Right lobe of liver (tissue), 6 donors: ENCODE results near the gene RAD51C. TPM values are rescaled to one million over a fixed set of nuclear protein-coding genes. Genes with fewer than 3 reads are reported as not detected.

Experiments used
- ATAC-seq, 4 donors: fragments of 200-7000 bp; cut with Tn5 transposase; one replicate each; pipeline ENCODE4 v1.9.1; 2020; ENCODE audit warnings: mild to moderate bottlenecking in 4 of 4, moderate library complexity in 4 of 4
- DNase-seq, 3 donors: peaks; one replicate each; pipeline ENCODE4 v3.0.0-alpha.2; 2020
- H3K27ac ChIP-seq, 3 donors: fragments of 200-600 bp; one replicate each; pipeline ENCODE4 v1.8.0; 2022
- H3K27me3 ChIP-seq, 2 donors: fragments of 200-600 bp; one replicate each; pipeline ENCODE4 v1.8.0; 2022
- H3K36me3 ChIP-seq, 4 donors: fragments of 200-600 bp; sonication (generic) in 1 of 4; one replicate each; pipeline versions ENCODE4 v1.5.1 to v1.8.0; 2017 to 2022; ENCODE audit warnings: control low read depth in 1 of 4
- H3K4me1 ChIP-seq, 4 donors: fragments of 200-600 bp; sonication (generic) in 1 of 4; one replicate each; pipeline versions ENCODE4 v1.5.1 to v1.8.0; 2017 to 2022; ENCODE audit warnings: control low read depth in 1 of 4
- H3K4me3 ChIP-seq, 3 donors: fragments of 200-600 bp; one replicate each; pipeline ENCODE4 v1.8.0; 2022
- H3K9me3 ChIP-seq, 4 donors: fragments of 200-600 bp; sonication (generic) in 1 of 4; one replicate each; pipeline versions ENCODE4 v1.5.1 to v1.8.0; 2017 to 2022; ENCODE audit warnings: control low read depth in 1 of 4
- CTCF ChIP-seq, 4 donors: fragments of 200-600 bp in 3 of 4; fragments of 450-650 bp in 1 of 4; IDR thresholded peaks; one replicate each; pipeline versions ENCODE4 v1.5.1 to v1.8.0; 2016 to 2022; ENCODE audit warnings: antibody characterized with exemption in 4 of 4, mild to moderate bottlenecking in 2 of 4
- POLR2A ChIP-seq: fragments of 450-650 bp; IDR thresholded peaks from one replicate; pipeline ENCODE4 v1.6.1; 2017; ENCODE audit warnings: antibody characterized with exemption, mild to moderate bottlenecking
- WGBS: methylation state at CpG from one replicate; pipeline ENCODE4 v1.1.6; 2018; ENCODE audit warnings: low coverage, low lambda C conversion rate; ENCODE audit not compliant: insufficient coverage; ENCODE audit errors: missing lambda C conversion rate; 5-methylcytosine and 5-hydroxymethylcytosine counted together
- intact Hi-C, 2 donors: fragments of 100-400 bp; cut with DNase I; formaldehyde crosslinking; loops; one replicate each; pipeline versions ENCODE4 v1.11.2 to v1.14.1; 2022
- total RNA-seq, 6 experiments: library from RNA; depleted of rRNA in 2 of 6; stranded (reverse); fragments of >200 nt in 2 of 6; fragmentation: NEBNext Ultra II Directional in 3 of 6; extraction: Animal tissue kit (Norgen Biotek cat#: 25700) in 3 of 6; gene quantifications; one replicate each; pipeline versions ENCODE4 v1.1.0 to v1.2.4, GENCODE V29; 2016 to 2023
- donor health status: DM: no; HTN: yes; CAD: no.
- donor health status: DM: no; HTN: no; CAD: no.
- donor health status: DM: no; HTN: no; CAD: no.
- donor health status: DM: no; HTN: yes; CAD: no.
- donor health status: DM: no; HTN: yes; CAD: no.

The RAD51C gene
- total RNA-seq, 6 experiments from 2014 or later, result 6.5 to 22.2 (median 7.9) TPM

- no peak overlapping the region for H3K27ac ChIP-seq
- no peaks in the 10 kb centered on the region for H3K9me3 ChIP-seq
- intact Hi-C loops, result loop anchor here in 1 of 2 donors (10.0 kb wide), 1 partner anchor 293 kb away; no protein-coding TSS in a partner anchor
- 100% methylated on average over 1 of the region's 1 CpG for WGBS
- no peak overlapping the region for H3K4me3 ChIP-seq
- DNase-seq, result no peak
- peaks cover 0 to 5% (median 0%) of the 10 kb centered on the region in 4 donors for H3K36me3 ChIP-seq
- no peaks in the 10 kb centered on the region for H3K27me3 ChIP-seq
- TF ChIP-seq POLR2A (no peak), CTCF (IDR thresholded peaks at IDR 0.05) (no peak)
- ATAC-seq, result no peak
- H3K4me1 ChIP-seq, result no peaks in the 10 kb centered on the region
Measured at GRCh38 chr17:58722274-58722673, 29.9 kb downstream of the RAD51C start.

DNA sequence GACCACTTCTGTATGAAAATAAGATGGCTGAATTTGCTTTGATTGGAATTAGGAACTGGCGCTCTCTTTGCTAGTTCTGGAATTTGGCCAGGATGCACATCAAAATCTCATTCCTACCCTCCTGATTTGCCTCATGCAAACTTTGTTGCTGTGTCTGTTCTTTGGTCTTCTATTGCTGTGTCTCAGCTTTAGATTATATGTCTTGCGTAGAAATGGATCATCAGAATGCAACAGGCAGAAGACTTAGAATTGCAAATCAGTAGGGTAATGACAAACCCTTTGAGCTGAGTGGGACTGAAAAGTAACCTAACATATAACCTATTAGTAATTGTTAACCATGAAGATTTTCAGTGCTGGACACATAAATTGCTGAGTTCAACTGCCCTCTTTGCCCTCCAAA lies 30.3 kb downstream of the RAD51C start:
- intact Hi-C loops, result loop anchor here in 1 of 2 donors (10.0 kb wide), 1 partner anchor 292 kb away; no protein-coding TSS in a partner anchor
- ATAC-seq (no peak), DNase-seq (no peak)
- 88% methylated on average over 2 of the region's 2 CpGs for WGBS
- H3K4me3 ChIP-seq, result no peak overlapping the region
- TF ChIP-seq POLR2A (no peak), CTCF (IDR thresholded peaks at IDR 0.05) (no peak)
- peaks cover 0 to 5% (median 0%) of the 10 kb centered on the region in 4 donors for H3K36me3 ChIP-seq
- H3K4me1 ChIP-seq, result no peaks in the 10 kb centered on the region
- H3K9me3 ChIP-seq, result no peaks in the 10 kb centered on the region
- no peak overlapping the region for H3K27ac ChIP-seq
- H3K27me3 ChIP-seq, result no peaks in the 10 kb centered on the region

- no peak for TF ChIP-seq CTCF (IDR thresholded peaks at IDR 0.05)
- no peak for TF ChIP-seq POLR2A
- Histone ChIP-seq H3K36me3 (no peaks in the 10 kb centered on the region), H3K27ac (no peak overlapping the region), H3K4me1 (no peaks in the 10 kb centered on the region), H3K27me3 (no peaks in the 10 kb centered on the region), H3K4me3 (no peak overlapping the region), H3K9me3 (no peaks in the 10 kb centered on the region)
- 35% methylated on average over 1 of the region's 1 CpG for WGBS
- no peak for DNase-seq
- no peak for ATAC-seq
- intact Hi-C loops, result loop anchor here in 1 of 2 donors (10.0 kb wide), 1 partner anchor 286 kb away; no protein-coding TSS in a partner anchor
Measured at GRCh38 chr17:58728798-58729197, 36.4 kb downstream of the RAD51C start.

- H3K27me3 ChIP-seq, result no peaks in the 10 kb centered on the region
- ATAC-seq (no peak), DNase-seq (no peak)
- no peak overlapping the region for H3K27ac ChIP-seq
- no peaks in the 10 kb centered on the region for H3K4me1 ChIP-seq
- no peaks in the 10 kb centered on the region for H3K9me3 ChIP-seq
- no peak overlapping the region for H3K4me3 ChIP-seq
- intact Hi-C loops, result no loop called here
- TF ChIP-seq POLR2A, result no peak
- no peak for TF ChIP-seq CTCF (IDR thresholded peaks at IDR 0.05)
- H3K36me3 ChIP-seq, result no peaks in the 10 kb centered on the region
Measured at GRCh38 chr17:58730937-58731336, 38.5 kb downstream of the RAD51C start.

DNA sequence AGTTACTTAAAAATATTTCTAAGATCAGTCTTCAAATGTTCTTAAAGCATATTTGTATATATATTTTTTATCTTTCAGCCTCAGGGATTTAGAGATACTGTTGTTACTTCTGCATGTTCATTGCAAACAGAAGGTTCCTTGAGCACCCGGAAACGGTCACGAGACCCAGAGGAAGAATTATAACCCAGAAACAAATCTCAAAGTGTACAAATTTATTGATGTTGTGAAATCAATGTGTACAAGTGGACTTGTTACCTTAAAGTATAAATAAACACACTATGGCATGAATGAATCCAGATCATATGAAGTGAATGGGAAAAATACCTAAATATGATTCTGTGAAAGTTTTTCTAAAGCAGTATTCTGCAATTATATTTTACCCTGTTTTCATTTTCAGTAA lies 41.6 kb downstream of the RAD51C start:
- no peak overlapping the region for H3K4me3 ChIP-seq
- H3K27me3 ChIP-seq, result no peaks in the 10 kb centered on the region
- H3K27ac ChIP-seq, result no peak overlapping the region
- H3K4me1 ChIP-seq, result no peaks in the 10 kb centered on the region
- ATAC-seq, result no peak
- intact Hi-C loops, result no loop called here
- DNase-seq, result no peak
- WGBS, result 55% methylated on average over 3 of the region's 3 CpGs
- no peaks in the 10 kb centered on the region for H3K9me3 ChIP-seq
- no peaks in the 10 kb centered on the region for H3K36me3 ChIP-seq
- TF ChIP-seq CTCF (IDR thresholded peaks at IDR 0.05), result no peak
- TF ChIP-seq POLR2A, result no peak
